ENCODE results near the gene ACKR2. TPM values are rescaled to one million over a fixed set of nuclear protein-coding genes. Genes with fewer than 3 reads are reported as not detected.

The ACKR2 gene
- total and polyA plus RNA-seq, 2 of the 13 experiments (the other 11 are each of a cell fraction or from before 2014, with no cell fraction given), result 1.1 to 1.9 TPM

DNA sequence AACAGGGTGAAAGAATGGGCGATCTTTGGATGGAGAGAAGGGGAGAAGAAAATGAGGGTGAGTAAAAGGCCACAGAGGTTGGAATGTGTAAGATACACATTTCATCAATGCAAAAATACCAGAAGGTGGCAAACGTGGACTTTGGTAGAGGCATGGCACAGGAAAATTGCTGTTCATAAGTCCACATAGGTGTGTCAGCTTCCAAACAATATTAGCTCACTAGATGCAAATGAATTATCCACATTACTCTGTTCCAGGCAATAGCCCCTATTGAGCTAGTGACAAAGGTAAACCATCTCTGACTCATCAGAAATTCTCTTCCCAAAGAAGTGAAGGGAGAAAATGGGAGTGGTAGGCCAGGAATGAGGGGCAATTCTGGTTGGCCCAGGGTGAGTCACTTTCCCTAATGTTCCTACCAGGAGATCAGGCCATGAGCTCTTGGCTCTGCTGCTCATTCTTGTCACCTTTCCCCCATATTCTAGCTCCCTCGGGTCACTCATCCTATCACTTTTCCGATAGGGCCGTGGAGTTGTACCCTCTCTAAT is 19.9 kb downstream of the ACKR2 start (continued):
- TF ChIP-seq, protein P1, sequence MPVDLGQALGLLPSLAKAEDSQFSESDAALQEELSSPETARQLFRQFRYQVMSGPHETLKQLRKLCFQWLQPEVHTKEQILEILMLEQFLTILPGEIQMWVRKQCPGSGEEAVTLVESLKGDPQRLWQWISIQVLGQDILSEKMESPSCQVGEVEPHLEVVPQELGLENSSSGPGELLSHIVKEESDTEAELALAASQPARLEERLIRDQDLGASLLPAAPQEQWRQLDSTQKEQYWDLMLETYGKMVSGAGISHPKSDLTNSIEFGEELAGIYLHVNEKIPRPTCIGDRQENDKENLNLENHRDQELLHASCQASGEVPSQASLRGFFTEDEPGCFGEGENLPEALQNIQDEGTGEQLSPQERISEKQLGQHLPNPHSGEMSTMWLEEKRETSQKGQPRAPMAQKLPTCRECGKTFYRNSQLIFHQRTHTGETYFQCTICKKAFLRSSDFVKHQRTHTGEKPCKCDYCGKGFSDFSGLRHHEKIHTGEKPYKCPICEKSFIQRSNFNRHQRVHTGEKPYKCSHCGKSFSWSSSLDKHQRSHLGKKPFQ (CRISPR knock-in tag; IDR thresholded peaks at IDR 0.05; ENCODE audit: insufficient replicate concordance), result no peak
- TF ChIP-seq ZNF652 (CRISPR knock-in tag; IDR thresholded peaks at IDR 0.05; ENCODE audit: borderline replicate concordance, low read depth) (no peak), HNF4G (IDR thresholded peaks at IDR 0.05; ENCODE audit: borderline replicate concordance, low read depth, low read length) (peak; percentile 94), HNF4G (CRISPR knock-in tag; IDR thresholded peaks at IDR 0.05; ENCODE audit: borderline replicate concordance, low read depth) (peak; percentile 66; the same call in 1 of the 2 replicates), KLF16 (CRISPR knock-in tag; IDR thresholded peaks at IDR 0.05) (peak in 1 of 2 experiments; percentile 65; a peak in 2 of 4 replicates), ZNF816 (CRISPR knock-in tag; IDR thresholded peaks at IDR 0.05; ENCODE audit: borderline replicate concordance) (no peak), NFIB (CRISPR knock-in tag; IDR thresholded peaks at IDR 0.05; ENCODE audit: borderline replicate concordance) (no peak), ZNF232 (CRISPR knock-in tag; IDR thresholded peaks at IDR 0.05; ENCODE audit: borderline replicate concordance) (no peak), ZNF75D (CRISPR knock-in tag; IDR thresholded peaks at IDR 0.05; ENCODE audit: borderline replicate concordance) (no peak), ZNF768 (CRISPR knock-in tag; IDR thresholded peaks at IDR 0.05) (no peak), ZNF460 (CRISPR knock-in tag; IDR thresholded peaks at IDR 0.05; ENCODE audit: borderline replicate concordance) (no peak)
- TF ChIP-seq, protein P2, sequence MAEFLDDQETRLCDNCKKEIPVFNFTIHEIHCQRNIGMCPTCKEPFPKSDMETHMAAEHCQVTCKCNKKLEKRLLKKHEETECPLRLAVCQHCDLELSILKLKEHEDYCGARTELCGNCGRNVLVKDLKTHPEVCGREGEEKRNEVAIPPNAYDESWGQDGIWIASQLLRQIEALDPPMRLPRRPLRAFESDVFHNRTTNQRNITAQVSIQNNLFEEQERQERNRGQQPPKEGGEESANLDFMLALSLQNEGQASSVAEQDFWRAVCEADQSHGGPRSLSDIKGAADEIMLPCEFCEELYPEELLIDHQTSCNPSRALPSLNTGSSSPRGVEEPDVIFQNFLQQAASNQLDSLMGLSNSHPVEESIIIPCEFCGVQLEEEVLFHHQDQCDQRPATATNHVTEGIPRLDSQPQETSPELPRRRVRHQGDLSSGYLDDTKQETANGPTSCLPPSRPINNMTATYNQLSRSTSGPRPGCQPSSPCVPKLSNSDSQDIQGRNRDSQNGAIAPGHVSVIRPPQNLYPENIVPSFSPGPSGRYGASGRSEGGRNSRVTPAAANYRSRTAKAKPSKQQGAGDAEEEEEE (CRISPR knock-in tag; IDR thresholded peaks at IDR 0.05; ENCODE audit: borderline replicate concordance), result no peak
- TF ChIP-seq, protein P3, sequence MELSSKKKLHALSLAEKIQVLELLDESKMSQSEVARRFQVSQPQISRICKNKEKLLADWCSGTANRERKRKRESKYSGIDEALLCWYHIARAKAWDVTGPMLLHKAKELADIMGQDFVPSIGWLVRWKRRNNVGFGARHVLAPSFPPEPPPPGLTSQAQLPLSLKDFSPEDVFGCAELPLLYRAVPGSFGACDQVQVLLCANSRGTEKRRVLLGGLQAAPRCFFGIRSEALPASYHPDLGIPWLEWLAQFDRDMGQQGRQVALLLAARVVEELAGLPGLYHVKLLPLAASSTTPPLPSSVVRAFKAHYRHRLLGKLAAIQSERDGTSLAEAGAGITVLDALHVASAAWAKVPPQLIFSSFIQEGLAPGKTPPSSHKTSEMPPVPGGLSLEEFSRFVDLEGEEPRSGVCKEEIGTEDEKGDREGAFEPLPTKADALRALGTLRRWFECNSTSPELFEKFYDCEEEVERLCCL (CRISPR knock-in tag; IDR thresholded peaks at IDR 0.05; ENCODE audit: borderline replicate concordance), result no peak
- TF ChIP-seq, protein P4, sequence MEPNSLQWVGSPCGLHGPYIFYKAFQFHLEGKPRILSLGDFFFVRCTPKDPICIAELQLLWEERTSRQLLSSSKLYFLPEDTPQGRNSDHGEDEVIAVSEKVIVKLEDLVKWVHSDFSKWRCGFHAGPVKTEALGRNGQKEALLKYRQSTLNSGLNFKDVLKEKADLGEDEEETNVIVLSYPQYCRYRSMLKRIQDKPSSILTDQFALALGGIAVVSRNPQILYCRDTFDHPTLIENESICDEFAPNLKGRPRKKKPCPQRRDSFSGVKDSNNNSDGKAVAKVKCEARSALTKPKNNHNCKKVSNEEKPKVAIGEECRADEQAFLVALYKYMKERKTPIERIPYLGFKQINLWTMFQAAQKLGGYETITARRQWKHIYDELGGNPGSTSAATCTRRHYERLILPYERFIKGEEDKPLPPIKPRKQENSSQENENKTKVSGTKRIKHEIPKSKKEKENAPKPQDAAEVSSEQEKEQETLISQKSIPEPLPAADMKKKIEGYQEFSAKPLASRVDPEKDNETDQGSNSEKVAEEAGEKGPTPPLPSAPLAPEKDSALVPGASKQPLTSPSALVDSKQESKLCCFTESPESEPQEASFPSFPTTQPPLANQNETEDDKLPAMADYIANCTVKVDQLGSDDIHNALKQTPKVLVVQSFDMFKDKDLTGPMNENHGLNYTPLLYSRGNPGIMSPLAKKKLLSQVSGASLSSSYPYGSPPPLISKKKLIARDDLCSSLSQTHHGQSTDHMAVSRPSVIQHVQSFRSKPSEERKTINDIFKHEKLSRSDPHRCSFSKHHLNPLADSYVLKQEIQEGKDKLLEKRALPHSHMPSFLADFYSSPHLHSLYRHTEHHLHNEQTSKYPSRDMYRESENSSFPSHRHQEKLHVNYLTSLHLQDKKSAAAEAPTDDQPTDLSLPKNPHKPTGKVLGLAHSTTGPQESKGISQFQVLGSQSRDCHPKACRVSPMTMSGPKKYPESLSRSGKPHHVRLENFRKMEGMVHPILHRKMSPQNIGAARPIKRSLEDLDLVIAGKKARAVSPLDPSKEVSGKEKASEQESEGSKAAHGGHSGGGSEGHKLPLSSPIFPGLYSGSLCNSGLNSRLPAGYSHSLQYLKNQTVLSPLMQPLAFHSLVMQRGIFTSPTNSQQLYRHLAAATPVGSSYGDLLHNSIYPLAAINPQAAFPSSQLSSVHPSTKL (CRISPR knock-in tag; IDR thresholded peaks at IDR 0.05), result peak; percentile 97
- TF ChIP-seq, protein P5, sequence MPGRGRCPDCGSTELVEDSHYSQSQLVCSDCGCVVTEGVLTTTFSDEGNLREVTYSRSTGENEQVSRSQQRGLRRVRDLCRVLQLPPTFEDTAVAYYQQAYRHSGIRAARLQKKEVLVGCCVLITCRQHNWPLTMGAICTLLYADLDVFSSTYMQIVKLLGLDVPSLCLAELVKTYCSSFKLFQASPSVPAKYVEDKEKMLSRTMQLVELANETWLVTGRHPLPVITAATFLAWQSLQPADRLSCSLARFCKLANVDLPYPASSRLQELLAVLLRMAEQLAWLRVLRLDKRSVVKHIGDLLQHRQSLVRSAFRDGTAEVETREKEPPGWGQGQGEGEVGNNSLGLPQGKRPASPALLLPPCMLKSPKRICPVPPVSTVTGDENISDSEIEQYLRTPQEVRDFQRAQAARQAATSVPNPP (CRISPR knock-in tag; IDR thresholded peaks at IDR 0.05), result peak; percentile 62; the same call in 1 of the 2 replicates
- TF ChIP-seq, protein P6, sequence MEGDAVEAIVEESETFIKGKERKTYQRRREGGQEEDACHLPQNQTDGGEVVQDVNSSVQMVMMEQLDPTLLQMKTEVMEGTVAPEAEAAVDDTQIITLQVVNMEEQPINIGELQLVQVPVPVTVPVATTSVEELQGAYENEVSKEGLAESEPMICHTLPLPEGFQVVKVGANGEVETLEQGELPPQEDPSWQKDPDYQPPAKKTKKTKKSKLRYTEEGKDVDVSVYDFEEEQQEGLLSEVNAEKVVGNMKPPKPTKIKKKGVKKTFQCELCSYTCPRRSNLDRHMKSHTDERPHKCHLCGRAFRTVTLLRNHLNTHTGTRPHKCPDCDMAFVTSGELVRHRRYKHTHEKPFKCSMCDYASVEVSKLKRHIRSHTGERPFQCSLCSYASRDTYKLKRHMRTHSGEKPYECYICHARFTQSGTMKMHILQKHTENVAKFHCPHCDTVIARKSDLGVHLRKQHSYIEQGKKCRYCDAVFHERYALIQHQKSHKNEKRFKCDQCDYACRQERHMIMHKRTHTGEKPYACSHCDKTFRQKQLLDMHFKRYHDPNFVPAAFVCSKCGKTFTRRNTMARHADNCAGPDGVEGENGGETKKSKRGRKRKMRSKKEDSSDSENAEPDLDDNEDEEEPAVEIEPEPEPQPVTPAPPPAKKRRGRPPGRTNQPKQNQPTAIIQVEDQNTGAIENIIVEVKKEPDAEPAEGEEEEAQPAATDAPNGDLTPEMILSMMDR (CRISPR knock-in tag; IDR thresholded peaks at IDR 0.05), result peak; percentile 30
